GM19043 (cell line): ENCODE data around the gene SLC17A4.
"Not testable (repeated sequence)": the region's sequence is repeated elsewhere in the genome, so short reads cannot be mapped to it uniquely, and the experiment has no call there.

ENCODE experiments used
- ATAC-seq: cut with Tn5 transposase; IDR thresholded peaks from one replicate; pipeline ENCODE4 v1.9.1; 2021; ENCODE audit warnings: low read depth; ENCODE audit not compliant: unreplicated experiment

Gene SLC17A4

GRCh38 chr6:25748601-25749517 lies 5.7 kb upstream of the SLC17A4 start:
- ATAC-seq: not testable (repeated sequence)

- no peak for ATAC-seq
Measured at GRCh38 chr6:25749837-25750236, 4.7 kb upstream of the SLC17A4 start.

- no peak for ATAC-seq
Measured at GRCh38 chr6:25750906-25751305, 3.6 kb upstream of the SLC17A4 start.

- ATAC-seq: no peak
Measured at GRCh38 chr6:25753079-25753478, 1.5 kb upstream of the SLC17A4 start.

GRCh38 chr6:25755483-25755882 lies 941 bp downstream of the SLC17A4 start:
- no peak for ATAC-seq

- no peak for ATAC-seq
Measured at GRCh38 chr6:25756382-25757363, 2.1 kb downstream of the SLC17A4 start.

- ATAC-seq: no peak
Measured at GRCh38 chr6:25757936-25758642, 3.5 kb downstream of the SLC17A4 start.

- ATAC-seq: no peak
Measured at GRCh38 chr6:25764611-25765010, 10.1 kb downstream of the SLC17A4 start.

- ATAC-seq: no peak
Measured at GRCh38 chr6:25768566-25768965, 14.0 kb downstream of the SLC17A4 start.

GRCh38 chr6:25769983-25770382 lies 15.4 kb downstream of the SLC17A4 start:
- ATAC-seq: no peak

GRCh38 chr6:25774120-25774715 lies 19.7 kb downstream of the SLC17A4 start:
- no peak for ATAC-seq

GRCh38 chr6:25777031-25777430 lies 22.5 kb downstream of the SLC17A4 start:
- ATAC-seq: no peak

- no peak for ATAC-seq
Measured at GRCh38 chr6:25777856-25778649, 23.5 kb downstream of the SLC17A4 start.

GRCh38 chr6:25781134-25781533 lies 26.6 kb downstream of the SLC17A4 start:
- ATAC-seq: no peak

- ATAC-seq: no peak
Measured at GRCh38 chr6:25787428-25787827, 32.9 kb downstream of the SLC17A4 start.

- ATAC-seq: no peak
Measured at GRCh38 chr6:25788305-25788922, 33.9 kb downstream of the SLC17A4 start.

- ATAC-seq: no peak
Measured at GRCh38 chr6:25789475-25789874, 34.9 kb downstream of the SLC17A4 start.

GRCh38 chr6:25792016-25792415 lies 37.5 kb downstream of the SLC17A4 start:
- ATAC-seq: no peak

- ATAC-seq: no peak
Measured at GRCh38 chr6:25793970-25794369, 39.4 kb downstream of the SLC17A4 start.
